Activated CD4-positive, alpha-beta T cell treated with anti-CD3 and anti-CD28 coated beads, Interleukin-10, Interleukin-2, amounts not matched to agents 100 ng/mL and 50 ng/mL, durations not matched to agents 16 hours and 8 hours (primary cell): Measurements from ENCODE around the gene RAB27B.
A peak's percentile ranks its signal among the peaks of the same experiment; 100 is the strongest.
"Not testable (repeated sequence)": the region's sequence is repeated elsewhere in the genome, so short reads cannot be mapped to it uniquely, and the experiment has no call there.

Experiments used
- DNase-seq: peaks from one replicate; pipeline ENCODE4 v3.0.0-alpha.2; 2020

The RAB27B gene

DNA sequence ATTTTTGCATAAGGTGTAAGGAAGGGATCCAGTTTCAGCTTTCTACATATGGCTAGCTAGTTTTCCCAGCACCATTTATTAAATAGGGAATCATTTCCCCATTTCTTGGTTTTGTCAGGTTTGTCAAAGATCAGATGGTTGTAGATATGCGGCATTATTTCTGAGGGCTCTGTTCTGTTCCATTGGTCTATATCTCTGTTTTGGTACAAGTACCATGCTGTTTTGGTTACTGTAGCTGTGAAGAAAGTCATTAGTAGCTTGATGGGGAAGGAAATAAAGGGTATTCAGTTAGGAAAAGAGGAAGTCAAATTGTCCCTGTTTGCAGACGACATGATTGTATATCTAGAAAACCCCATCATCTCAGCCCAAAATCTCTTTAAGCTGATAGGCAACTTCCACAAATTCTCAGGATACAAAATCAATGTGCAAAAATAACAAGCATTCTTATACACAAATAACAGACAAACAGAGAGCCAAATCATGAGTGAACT, 7.4 kb upstream of the RAB27B start:
- not testable (repeated sequence) for DNase-seq

- no peak for DNase-seq
Observed at GRCh38 chr18:54822872-54823845, 5.1 kb upstream of the RAB27B start.

GRCh38 chr18:54824761-54825160, 3.5 kb upstream of the RAB27B start:
- no peak for DNase-seq

GRCh38 chr18:54825601-54826344, 2.5 kb upstream of the RAB27B start:
- DNase-seq = no peak

DNA sequence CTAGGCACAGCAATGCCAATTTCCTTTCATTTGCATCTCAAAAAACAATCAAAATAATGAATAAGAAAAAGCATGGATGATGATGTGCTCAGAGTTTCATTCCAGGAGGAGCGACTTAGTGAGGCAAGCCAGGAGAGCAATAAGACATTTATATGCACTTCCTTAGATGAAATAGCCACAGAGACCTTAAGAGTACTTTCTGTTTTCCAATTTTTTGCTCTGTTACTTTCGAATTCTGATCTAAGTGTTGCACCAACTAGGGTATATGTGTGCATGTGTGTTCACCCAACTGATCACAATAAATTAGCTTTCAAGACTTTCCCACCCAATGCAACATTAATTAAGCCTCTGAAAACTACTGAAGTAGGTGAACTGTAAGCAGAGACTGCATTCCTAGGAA, 709 bp downstream of the RAB27B start:
- DNase-seq = no peak

- DNase-seq = no peak
Observed at GRCh38 chr18:54829856-54830255, 1.6 kb downstream of the RAB27B start.

DNA sequence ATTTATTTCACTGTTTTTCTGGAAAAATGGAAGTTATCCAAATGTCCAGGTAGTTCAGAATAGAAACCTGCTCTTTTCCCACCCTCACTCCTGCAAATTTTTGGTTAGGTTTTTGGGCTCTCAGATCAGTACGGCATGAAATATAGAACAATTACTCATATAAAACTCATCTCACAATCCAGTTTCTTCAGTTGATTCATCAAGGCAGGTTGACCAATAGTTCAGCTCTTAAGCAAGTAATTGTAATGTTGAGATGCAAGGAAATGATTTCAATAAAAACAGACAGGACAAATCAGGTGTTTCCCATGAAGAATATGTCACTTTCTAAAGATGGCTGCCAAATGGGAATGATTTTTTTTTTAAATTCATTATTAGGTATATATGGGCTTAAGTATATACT, 2.0 kb downstream of the RAB27B start:
- no peak for DNase-seq

GRCh38 chr18:54830866-54831265, 2.6 kb downstream of the RAB27B start:
- DNase-seq = no peak

GRCh38 chr18:54835944-54836343, 7.7 kb downstream of the RAB27B start:
- peak; percentile 11 for DNase-seq

DNA sequence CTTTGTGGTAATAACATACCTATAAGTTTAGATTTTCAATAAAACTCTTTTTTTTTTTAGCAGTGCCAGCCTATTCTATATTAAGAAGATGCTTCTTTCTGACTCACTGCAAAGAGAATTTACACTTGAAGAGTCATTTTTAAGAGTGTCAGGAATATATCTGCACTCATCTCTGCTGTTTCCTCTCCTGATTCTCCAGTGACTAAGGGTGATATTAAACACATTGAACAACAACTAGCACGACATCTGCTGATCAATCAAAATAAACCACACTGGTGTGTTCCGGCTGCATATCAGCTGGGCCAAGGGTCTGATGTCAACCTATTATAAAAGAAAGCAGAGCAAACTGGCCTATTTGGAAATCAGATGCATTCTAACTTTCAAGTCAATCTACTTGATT, 15.0 kb downstream of the RAB27B start:
- DNase-seq = no peak

DNA sequence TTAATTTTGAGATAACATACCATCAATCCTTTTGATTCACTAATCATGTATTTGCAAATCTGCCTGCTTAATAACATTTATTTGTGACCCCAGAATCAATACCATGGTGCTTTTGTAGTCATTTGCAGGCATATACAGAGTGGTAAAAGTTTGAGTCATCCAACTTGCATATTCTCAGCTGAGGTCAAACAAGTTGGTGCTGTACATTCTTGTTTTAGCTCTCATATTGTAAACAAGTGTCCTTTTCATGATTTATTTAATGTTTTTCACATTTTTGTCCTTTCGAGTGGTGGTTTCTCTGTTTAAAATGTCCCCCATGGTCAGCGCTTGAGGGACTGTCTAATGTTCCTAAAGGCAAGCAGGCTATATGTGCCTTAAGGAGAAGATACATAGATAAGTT, 17.5 kb downstream of the RAB27B start:
- DNase-seq = no peak

GRCh38 chr18:54848121-54848520, 19.8 kb downstream of the RAB27B start:
- DNase-seq = no peak

DNA sequence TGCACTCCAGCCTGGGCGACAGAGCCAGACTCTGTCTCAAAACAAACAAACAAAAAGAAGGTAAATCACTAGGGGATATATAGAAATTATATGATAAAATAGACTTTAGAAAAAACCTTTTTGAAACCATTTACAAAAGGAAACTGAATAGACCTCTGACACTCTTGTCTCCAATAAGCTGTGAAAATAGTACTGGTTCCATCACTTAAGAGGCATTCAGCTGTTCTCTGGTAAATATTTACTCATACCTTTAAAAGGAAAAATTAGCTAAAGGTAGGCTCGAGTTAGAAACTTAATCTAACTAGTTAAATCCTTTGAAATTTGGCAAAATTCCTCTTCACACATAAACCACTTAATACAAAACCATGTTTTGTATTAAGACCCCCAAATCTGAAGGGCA, 21.4 kb downstream of the RAB27B start:
- no peak for DNase-seq

DNA sequence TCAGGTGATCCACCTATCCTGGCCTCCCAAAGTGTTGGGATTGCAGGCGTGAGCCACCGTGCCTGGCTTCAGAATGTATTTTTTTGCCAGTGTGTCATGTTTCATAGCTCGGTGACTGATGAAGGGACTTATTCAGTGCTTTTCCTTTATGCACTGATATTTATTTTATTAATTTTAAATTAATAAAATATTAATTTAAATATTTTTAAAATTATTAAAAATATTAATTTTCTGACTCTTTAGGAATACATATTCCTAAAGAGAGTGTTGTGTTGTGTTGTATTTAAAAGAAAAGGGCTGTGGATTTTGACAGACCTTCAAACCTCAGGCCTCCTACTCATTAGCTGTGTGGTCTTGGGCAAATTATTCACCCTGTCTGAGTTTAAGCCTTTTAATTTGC, 22.3 kb downstream of the RAB27B start:
- no peak for DNase-seq

DNA sequence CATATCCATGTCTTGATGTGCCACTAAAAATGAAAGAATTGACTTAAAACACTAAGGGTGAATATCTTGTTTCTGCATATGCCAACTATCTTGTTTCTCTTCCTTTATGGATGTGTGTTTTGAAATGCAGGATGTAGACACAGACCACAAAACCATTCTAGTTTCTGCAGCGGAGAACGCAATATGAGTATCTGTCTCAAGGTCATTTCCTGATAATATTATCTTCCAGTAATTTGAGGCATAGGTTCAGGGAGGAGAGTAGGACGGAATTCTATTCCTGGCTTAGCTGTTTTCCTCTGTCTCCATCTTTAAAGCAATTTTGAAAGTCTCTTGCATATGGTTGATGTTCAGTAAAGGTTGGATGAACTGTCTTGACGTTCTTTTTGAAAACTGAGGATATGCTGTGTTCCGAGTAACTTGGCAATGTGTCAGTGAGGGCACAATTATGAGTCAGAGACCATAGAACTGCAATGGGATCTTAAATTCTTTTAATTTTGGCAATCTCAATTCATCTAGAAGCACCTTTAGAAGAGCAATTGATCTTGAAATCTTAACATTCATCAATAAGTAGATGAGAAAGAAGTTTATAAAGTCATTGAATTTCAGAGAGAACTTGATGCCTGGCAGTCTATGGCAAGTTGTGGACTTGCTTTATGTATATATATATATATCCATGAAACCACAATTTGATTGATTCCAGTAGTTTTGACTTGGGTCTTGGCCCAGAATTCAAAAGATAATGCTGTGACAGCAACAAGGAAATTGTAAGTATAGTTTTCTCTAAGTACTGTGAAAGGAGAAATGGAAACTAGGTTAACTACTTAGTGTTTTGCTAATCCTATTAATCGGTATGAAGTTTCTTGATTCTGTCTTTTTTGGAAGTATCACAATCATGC, 24.8 kb downstream of the RAB27B start:
- DNase-seq = peak; percentile 57

DNA sequence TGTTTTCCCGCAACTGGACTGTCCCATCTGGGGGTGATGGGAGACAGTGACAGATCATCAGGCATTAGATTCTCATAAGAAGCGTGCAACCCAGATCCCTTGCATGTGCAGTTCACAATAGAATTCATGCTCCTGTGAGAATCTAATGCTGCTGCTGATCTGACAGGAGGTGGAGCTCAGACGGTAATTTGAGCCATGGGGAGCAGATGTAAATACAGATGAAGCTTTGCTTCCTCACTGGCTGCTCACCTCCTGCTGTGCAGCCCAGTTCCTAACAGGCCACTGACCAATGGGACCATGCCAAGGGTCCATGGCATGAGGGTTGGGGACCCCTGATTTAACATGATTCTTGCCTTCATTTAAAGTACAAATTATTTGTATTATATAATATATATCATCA, 26.8 kb downstream of the RAB27B start:
- not testable (repeated sequence) for DNase-seq

- DNase-seq = no peak
Observed at GRCh38 chr18:54856105-54856646, 27.9 kb downstream of the RAB27B start.

DNA sequence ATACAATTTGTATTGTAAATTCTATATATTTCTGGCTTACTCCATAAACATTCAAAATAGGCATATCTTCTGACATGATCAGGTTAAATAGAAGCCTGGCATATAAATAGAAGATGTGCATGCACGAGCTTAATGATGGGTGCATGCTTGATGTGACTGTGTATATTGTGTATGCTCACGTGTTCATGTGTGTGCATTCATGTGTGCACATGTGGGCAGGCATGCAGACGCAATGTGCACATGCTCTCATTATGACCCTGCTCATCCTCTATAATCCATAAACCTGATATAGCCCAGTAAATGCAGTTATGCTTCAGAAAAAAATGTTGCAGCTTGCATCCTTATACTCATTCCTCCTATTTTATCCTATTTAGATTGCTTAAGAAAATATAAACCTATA, 29.2 kb downstream of the RAB27B start:
- no peak for DNase-seq

DNA sequence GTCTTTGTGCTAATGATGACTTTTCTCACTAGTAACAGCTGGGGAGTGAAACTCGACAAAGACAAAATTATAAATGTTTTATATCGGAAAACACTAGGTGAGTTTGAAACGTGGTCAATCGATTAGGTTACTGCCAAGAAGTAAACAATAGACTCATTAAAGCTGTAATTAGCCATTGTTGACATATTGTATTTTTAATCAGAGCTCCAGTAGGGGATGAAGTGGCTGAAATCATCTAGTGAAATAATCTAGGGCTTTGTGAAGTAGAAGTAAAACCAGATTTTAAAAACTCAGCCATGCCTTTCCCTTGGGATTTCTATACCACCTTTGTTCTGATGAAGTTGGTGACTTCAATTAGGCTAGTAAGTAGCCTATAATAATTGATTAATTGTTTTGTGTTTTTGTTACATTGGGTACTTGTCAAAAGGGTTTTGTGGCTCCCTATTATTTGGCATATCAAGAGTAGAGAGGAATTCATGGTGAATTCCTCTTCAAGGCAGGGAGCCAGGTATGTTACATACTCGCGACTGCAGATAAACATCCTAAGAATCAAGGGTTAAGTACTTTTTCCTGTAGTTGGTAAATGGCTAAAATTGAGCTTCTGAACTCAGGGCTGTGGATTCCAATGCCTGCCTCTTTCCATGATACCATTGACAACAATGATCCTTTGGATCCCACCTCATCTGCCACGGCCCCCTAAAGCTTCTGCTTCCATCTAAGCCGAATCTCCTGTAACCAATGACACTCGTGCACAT, 31.6 kb downstream of the RAB27B start:
- DNase-seq = no peak

DNA sequence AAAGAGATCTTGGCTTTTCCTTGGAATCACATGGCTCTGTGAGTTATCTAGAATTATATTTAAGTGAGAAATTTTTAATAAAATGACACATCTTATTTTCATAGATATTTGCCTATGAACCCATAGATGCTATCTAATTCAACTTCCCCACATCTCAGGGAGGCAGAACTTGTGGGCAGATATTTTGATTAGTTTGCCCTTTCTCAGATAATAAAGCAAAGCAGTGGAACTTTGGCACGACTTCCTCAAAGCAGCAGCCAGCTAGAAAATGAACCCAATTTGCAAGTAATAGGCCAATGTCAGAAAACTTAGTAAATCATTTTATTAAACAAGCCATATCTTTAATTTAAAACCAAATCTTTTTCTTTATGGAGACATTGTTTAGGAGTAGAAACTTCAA, 32.7 kb downstream of the RAB27B start:
- no peak for DNase-seq

GRCh38 chr18:54867131-54867530, 38.9 kb downstream of the RAB27B start:
- no peak for DNase-seq

- DNase-seq = no peak
Observed at GRCh38 chr18:54871231-54871630, 43.0 kb downstream of the RAB27B start.
